Omental fat pad (tissue), 4 donors: Measurements from ENCODE around the gene WRNIP1. TPM values are rescaled to one million over a fixed set of nuclear protein-coding genes. Genes with fewer than 3 reads are reported as not detected.
A peak's percentile ranks its signal among the peaks of the same experiment; 100 is the strongest.
"Not testable (repeated sequence)": the region's sequence is repeated elsewhere in the genome, so short reads cannot be mapped to it uniquely, and the experiment has no call there.

ENCODE experiments used
- ATAC-seq: fragments of 150-250 bp; one replicate; pipeline ENCODE4 v1.9.1; 2016; ENCODE audit warnings: mild to moderate bottlenecking, moderate library complexity; ENCODE audit not compliant: low FRiP score
- DNase-seq: peaks from one replicate; pipeline ENCODE4 v3.0.0-alpha.2; 2019; ENCODE audit warnings: low spot score
- CTCF ChIP-seq, 3 donors: fragments of 450-650 bp; IDR thresholded peaks; one replicate each; pipeline ENCODE4 v1.5.1; 2016 to 2017; ENCODE audit warnings: antibody characterized with exemption in 3 of 3, mild to moderate bottlenecking in 3 of 3, moderate library complexity in 2 of 3
- total RNA-seq, 4 donors: library from RNA; depleted of rRNA; stranded (reverse); fragments of >200 nt; gene quantifications; one replicate each; pipeline ENCODE4 v1.1.0, GENCODE V29; 2016

The WRNIP1 gene
- total RNA-seq, 4 donors from 2014 or later, result 31.6 to 66.4 (median 46.1) TPM

DNA sequence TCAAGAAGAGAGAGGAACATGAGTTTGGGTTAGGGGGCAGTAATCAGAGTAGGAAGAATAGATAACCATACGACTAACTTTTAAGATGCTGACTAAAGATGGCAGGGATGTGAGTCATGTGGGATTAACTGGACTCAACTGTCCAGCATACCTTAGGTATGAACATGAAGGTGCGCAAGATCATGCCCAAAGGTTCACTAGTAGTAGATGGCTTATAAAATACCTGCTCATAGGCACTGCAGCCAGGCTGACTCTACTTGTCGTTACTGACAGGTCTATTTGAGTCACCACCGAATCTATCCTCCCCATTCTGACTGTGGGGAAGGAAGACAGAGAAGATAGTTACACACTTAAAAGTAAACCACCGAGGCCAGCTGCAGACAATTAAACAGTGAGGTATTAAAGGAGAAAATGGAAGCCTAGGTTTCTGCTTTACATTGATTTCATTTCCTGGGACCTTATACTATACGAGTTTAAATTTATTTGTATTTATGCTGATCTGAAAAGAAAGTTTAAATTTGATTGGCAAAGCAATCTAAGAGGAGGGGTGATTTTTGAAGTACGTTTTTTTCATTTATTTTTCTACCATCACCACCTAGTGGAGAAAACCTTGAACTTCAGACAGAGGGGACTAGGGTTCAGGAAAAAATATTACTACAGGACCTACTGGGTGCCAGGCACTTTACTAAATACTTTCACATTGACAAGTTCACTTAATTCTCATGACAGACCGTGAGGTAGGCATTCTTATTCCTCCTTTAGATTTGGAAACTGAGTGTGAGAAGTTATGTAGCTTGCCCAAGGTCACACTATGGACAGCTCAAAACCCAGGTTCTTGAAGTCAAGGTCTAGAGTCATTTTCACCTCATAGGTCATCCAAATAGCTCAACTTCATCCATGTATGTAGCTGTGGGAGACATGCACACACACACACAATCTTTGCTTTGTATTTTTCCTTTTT is 4.0 kb upstream of the WRNIP1 start:
- DNase-seq, result no peak
- no peak for TF ChIP-seq CTCF (IDR thresholded peaks at IDR 0.05)
- no peak for ATAC-seq

DNA sequence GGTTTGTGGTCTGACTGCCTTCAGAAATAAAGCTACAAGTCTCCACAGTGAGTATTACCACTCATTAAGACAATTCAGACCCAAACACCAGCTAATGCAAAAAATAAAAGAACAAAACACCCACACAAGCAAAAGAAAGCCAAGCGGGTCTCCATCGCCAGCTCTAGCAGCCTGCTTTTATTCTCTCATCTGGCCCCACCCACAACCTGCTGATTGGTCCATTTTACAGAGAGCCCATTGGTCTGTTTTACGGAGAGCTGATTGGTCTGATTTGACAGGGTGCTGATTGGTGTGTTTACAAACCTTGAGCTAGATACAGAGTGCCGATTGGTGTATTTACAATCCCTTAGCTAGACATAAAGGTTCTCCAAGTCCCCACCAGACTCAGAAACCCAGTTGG is 2.3 kb upstream of the WRNIP1 start:
- ATAC-seq, DNase-seq: not testable (repeated sequence)

GRCh38 chr6:2763345-2763841 is 1.8 kb upstream of the WRNIP1 start:
- TF ChIP-seq CTCF (IDR thresholded peaks at IDR 0.05), result no peak
- DNase-seq, result no peak
- ATAC-seq, result no peak

DNA sequence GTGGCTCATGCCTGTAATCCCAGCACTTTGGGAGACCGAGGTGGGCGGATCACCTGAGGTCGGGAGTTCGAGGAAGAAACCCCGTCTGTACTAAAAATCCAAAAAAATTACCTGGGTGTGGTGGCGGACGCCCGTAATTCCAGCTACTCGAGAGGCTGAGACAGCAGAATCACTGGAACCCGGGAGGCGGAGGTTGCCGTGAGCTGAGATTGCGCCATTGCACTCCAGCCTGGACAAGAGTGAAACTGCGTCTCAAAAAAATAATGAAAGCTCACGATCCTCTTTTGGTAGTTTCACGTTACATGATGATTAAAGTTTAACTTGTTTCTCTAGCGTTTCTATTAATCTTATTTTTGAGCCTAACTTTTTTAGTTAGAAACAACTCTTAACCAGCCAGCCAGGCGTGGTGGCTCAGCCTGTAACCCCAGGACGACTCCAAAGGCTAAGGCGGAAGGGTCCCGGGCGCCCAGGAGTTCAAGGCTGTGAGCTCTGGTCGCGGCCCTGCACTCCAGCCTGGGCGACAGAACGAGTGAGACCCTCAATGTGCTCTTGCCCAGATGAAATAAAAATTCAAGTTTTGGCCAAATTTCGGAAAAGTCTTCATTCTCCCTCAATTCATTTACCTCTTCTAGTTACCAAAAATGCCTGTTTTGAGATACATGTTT is 1.2 kb upstream of the WRNIP1 start:
- TF ChIP-seq CTCF (IDR thresholded peaks at IDR 0.05), result no peak
- DNase-seq, result no peak
- no peak for ATAC-seq

DNA sequence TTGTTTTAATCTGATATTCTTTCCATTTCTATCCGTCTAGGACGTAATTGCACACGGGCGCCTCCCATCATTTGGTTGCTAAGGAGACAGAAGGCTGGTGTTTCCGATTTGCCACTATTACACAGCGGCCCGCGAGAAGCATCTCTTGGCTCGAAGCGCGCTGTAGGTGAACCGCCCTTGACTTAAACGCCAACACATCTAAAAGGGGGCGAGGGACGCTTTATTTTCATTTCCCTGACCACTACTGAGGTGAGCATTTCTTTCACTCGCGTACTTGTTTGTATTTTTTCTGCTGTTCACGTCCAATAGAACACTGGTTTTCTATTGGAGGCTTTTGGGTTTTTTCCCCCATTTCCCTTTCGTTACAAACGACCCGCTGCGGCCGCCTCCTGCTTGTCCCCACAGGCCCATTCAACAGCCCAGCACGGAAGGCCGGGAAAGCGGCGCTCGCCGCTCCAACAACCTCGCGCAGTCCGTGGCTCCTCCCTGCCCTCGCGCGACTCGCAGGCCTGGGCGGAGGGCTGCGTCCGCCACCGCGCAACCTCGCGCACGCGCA is 505 bp upstream of the WRNIP1 start:
- DNase-seq (no peak), ATAC-seq (peak; percentile 87)
- no peak for TF ChIP-seq CTCF (IDR thresholded peaks at IDR 0.05)

GRCh38 chr6:2765896-2766766 is 938 bp downstream of the WRNIP1 start:
- DNase-seq (no peak), ATAC-seq (peak; percentile 27)
- no peak for TF ChIP-seq CTCF (IDR thresholded peaks at IDR 0.05)
